ENCODE data around the gene XXYLT1. TPM values are rescaled to one million over a fixed set of nuclear protein-coding genes. Genes with fewer than 3 reads are reported as not detected.

The XXYLT1 gene
- total RNA-seq, 1 donor from 2014 or later, result 16.4 TPM

DNA sequence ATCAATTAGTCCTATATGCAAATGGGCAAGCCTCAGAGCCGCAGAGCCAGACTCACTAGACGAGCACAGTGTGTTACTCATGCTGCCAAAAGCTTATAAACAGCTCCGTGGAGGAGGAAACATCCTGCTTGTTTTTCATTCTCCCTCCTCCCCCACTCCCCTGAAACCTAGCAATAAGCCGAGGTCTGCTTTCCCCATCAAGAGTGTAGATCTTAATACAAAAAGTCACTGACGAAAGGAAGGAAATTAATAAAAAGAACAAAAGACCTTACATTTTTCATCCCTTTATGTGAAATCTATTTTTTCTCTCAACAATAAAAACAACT, 88.5 kb downstream of the XXYLT1 start:
- DNase-seq (ENCODE audit: low read depth), result no peak
- TF ChIP-seq CTCF (conservative IDR thresholded peaks at IDR 0.05; ENCODE audit: low read depth, low read length), result no peak
- no peak overlapping the region for H3K4me3 ChIP-seq (ENCODE audit: low read depth, low read length)

DNA sequence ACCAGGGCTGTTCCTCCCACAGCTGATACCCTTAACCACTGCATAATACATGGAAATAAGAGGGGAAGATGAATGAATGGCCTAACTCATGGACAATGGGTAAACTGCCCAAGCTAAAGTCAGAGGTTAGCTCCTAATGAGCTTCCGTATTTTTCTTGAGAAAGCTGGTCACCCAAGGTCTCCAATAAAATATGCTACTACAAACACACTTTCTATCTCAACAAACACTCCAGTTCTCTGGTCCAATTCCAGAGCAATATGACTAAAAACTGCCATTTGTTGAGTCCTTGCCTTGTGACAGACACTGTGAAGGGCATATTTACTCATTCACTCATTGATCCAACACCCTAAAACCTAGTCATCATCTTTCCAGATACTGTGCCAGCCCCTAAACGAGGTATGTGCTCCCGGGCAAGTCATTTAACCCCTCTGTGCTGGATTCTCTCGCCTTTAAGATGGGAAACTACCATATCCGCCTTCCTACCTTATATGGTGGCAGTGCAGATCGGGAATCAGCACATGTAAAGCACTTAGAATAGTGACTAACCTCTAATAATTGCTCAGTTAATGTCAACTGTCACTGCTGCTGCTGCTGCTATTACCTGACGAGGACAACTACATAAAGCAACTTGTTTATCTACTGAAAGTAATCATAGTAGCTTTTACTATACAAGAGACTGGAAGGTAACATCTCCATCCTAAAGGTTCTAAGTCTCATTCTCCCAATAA, 89.1 kb downstream of the XXYLT1 start:
- no peak for TF ChIP-seq CTCF (conservative IDR thresholded peaks at IDR 0.05; ENCODE audit: low read depth, low read length)
- no peak for DNase-seq (ENCODE audit: low read depth)
- H3K4me3 ChIP-seq (ENCODE audit: low read depth, low read length), result no peak overlapping the region

DNA sequence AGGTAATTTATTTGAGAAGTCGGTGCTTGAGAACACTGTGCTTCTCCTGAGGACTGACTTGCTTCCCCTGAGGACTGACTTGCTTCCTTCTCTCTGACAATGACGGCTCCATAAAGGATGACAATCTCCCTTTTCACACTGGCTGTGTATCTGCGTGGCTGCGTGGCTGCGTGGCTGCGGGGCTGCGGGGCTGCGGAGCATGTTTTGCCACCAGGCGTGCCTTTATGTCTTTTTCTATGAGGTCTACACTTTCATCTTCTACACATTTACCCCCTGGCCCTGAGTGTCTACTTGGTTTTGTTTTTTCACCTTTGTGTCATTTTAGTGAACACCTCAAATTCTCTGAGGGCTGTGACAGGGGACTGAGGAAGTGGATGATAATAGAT, 89.9 kb downstream of the XXYLT1 start:
- DNase-seq (ENCODE audit: low read depth), result no peak
- no peak for TF ChIP-seq CTCF (conservative IDR thresholded peaks at IDR 0.05; ENCODE audit: low read depth, low read length)
- no peak overlapping the region for H3K4me3 ChIP-seq (ENCODE audit: low read depth, low read length)

DNA sequence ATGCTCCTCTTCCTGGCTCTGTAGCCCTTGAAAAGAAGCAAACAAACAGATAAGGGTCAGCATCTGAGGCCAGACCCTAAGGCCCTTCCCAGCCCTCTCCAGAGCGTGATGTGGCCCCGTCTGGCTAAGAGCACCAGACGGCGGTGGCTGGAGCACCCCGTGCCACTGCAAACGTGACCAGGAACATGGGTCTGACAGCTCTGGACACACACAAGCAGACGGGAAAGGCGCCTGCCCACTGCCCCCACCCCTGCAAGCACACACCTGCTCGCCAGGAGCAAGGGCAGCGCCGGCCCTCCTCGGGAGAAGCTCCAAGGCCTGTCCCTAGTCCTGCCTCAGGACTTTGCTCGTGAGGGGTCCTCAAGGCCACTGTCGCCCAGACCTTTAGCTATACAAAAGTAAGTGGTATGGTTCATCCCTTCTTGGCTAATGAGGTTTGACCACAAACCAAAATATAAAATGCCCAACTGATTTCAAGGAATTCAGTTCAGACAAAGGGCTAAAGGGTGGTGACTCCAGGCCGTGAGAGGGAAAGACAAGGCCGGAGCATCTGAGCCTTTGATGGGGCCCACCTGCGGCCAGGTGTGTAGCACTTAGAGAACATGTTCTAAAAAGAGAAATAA, 90.4 kb downstream of the XXYLT1 start:
- no peak for DNase-seq (ENCODE audit: low read depth)
- no peak for TF ChIP-seq CTCF (conservative IDR thresholded peaks at IDR 0.05; ENCODE audit: low read depth, low read length)
- H3K4me3 ChIP-seq (ENCODE audit: low read depth, low read length), result no peak overlapping the region

DNA sequence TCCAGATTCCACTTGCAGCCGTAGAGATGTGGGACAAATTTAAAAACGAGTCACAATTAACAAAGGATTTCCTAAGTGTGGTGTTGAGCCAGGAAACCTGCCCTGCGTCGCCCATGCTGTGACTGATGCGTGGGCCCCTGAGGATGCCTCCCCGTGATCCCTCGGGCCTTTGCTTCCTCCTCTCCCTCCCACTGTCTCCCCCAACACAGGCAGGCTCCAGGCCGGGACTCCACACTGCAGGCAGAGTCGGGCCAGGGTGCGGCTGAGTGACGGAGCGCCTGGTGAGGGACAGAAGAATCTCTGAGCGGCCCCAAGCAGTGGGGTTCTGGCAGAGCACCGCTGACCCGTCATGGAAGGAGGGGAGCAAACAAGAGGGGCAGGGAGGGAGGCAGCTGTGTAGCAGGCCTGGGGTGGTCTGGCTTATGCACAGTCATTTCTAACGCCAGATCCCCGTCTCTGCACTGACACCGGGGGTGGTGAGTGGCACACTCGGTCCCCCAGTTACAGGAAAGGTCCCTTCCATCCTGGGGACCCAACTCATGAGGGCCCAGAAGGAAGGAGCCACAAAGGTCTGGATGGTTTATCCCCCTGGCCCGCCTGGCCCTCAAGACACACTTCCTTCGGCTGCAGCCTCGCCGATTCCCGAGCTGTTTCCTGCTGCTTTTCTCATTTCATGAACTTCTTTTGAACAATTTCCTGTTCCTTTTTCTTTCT, 91.0 kb downstream of the XXYLT1 start:
- no peak for DNase-seq (ENCODE audit: low read depth)
- H3K4me3 ChIP-seq (ENCODE audit: low read depth, low read length), result no peak overlapping the region
- TF ChIP-seq CTCF (conservative IDR thresholded peaks at IDR 0.05; ENCODE audit: low read depth, low read length), result no peak

DNA sequence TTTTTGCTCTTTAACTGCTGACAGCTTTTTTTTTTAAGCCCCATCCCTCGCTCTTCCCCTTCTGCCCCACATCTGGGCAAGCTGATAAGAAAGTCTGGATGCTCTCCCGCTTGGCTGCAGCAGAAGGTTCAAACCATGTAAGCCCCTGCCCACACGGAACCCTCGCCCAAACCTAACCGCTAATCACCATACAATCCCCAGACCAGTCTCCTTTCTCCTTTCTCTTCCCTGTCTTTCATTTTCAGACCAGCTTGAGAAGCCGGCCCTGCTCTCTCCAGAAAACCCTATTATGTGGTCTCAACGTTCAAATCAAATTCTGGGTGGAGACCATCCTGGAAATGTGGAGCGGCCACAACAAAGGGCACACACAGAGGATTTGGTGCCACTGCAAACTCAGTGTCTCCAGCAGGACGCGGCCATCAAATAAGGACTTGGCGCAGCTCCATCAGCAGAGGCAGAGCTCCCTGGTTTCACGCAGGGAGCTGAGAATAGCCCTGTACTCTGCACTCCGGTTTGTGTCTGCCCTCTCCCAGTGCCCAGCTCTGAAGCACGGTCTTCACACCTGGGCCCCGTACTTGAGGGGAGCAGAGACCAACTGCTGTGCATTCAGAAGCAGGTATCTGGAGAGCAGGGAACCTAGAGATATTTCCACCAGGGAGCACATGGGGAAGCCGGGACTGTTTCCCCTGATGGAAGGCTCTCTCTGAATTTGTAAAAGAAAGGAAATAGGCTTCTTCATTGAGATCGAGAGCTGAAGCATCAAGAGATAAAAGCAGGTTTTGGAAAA, 92.6 kb downstream of the XXYLT1 start:
- no peak for DNase-seq (ENCODE audit: low read depth)
- H3K4me3 ChIP-seq (ENCODE audit: low read depth, low read length), result no peak overlapping the region

More for the DNA sequence above, 92.6 kb downstream of the XXYLT1 start:
- no peak for TF ChIP-seq CTCF (conservative IDR thresholded peaks at IDR 0.05; ENCODE audit: low read depth, low read length)

All from epithelial cell of proximal tubule (primary cell).